A673 (cell line): ENCODE measurements around the gene WDR45B. TPM values are rescaled to one million over a fixed set of nuclear protein-coding genes. Genes with fewer than 3 reads are reported as not detected.

Source experiments
- BruUV-seq: library from RNA; stranded (reverse); fragments of 400-500 nt; replicated peaks from 2 replicates; lab custom pipeline; 2021; lab: Mats Ljungman, UMichigan
- CTCF ChIA-PET: fragments of 300-600 bp; sonication (Branson Sonifier 250); formaldehyde crosslinking; loops from one replicate; lab custom pipeline; 2022; ENCODE audit warnings: antibody characterized with exemption; lab: Charles Lee
- POLR2A ChIA-PET: fragments of 300-600 bp; sonication (Branson Sonifier 250); formaldehyde crosslinking; loops from one replicate; lab custom pipeline; 2022; ENCODE audit warnings: antibody characterized with exemption; ENCODE audit not compliant: low non-redundant PET; lab: Charles Lee
- DNase-seq: peaks from one replicate; pipeline ENCODE4 v3.0.0-alpha.2; 2015; ENCODE audit warnings: low spot score
- H3K27ac ChIP-seq: fragments of 200-600 bp; sonication (generic); 2 replicates; pipeline ENCODE4 v1.5.1; 2016; ENCODE audit warnings: mixed run types, low read depth, mild to moderate bottlenecking, mixed read lengths, antibody characterized with exemption, low read length; ENCODE audit not compliant: poor library complexity, severe bottlenecking
- H3K27me3 ChIP-seq: fragments of 200-600 bp; sonication (generic); replicated peaks from 2 replicates; pipeline ENCODE4 v1.6.1; 2017; ENCODE audit warnings: mixed run types, low read depth, mild to moderate bottlenecking, mixed read lengths, antibody characterized with exemption, low read length; ENCODE audit not compliant: insufficient read depth, poor library complexity
- H3K36me3 ChIP-seq: fragments of 200-600 bp; sonication (generic); 2 replicates; pipeline ENCODE4 v1.6.1; 2016; ENCODE audit warnings: mixed run types, mild to moderate bottlenecking, mixed read lengths, antibody characterized with exemption, low read length; ENCODE audit not compliant: insufficient read depth, poor library complexity, severe bottlenecking
- H3K4me1 ChIP-seq: fragments of 200-600 bp; sonication (generic); 2 replicates; pipeline ENCODE4 v1.6.1; 2017; ENCODE audit warnings: mixed run types, mild to moderate bottlenecking, mixed read lengths, antibody characterized with exemption, low read length; ENCODE audit not compliant: insufficient read depth, poor library complexity, severe bottlenecking
- H3K4me3 ChIP-seq: fragments of 200-600 bp; sonication (generic); 2 replicates; pipeline ENCODE4 v1.5.1; 2016; ENCODE audit warnings: low read depth, mixed run types, mild to moderate bottlenecking, mixed read lengths, low read length; ENCODE audit not compliant: poor library complexity, severe bottlenecking
- H3K9me3 ChIP-seq: fragments of 200-600 bp; sonication (generic); 2 replicates; pipeline ENCODE4 v1.6.1; 2016; ENCODE audit warnings: mixed run types, low read depth, mild to moderate bottlenecking, mixed read lengths, antibody characterized with exemption, low read length; ENCODE audit not compliant: poor library complexity, severe bottlenecking
- CTCF ChIP-seq: fragments of 300-800, 200-600 bp; sonication (generic); conservative IDR thresholded peaks from 2 replicates; pipeline ENCODE4 v1.5.1; 2017; ENCODE audit warnings: low read depth, mild to moderate bottlenecking, antibody characterized with exemption, low read length, moderate library complexity, mixed read lengths
- EZH2 ChIP-seq: fragments of 200-600 bp; sonication (generic); IDR thresholded peaks from 2 replicates; pipeline ENCODE4 v1.6.1; 2017; ENCODE audit warnings: borderline replicate concordance, low read depth, mild to moderate bottlenecking, mixed read lengths, antibody characterized with exemption, low read length; ENCODE audit not compliant: poor library complexity, severe bottlenecking
- intact Hi-C: fragments of 100-400 bp; cut with micrococcal nuclease; formaldehyde crosslinking; loops from one replicate; pipeline ENCODE4 v1.10.0; 2022; ENCODE audit not compliant: unreplicated experiment
- total RNA-seq: library from RNA; stranded (reverse); gene quantifications from 2 replicates; pipeline ENCODE4 v1.2.3, GENCODE V29; 2021

The WDR45B gene
- total RNA-seq, 1 experiment from 2014 or later = 73.0 TPM

- intact Hi-C loops = no loop called here
- BruUV-seq = no TSS peak
- Histone ChIP-seq H3K4me1 (peaks cover 3% of the 10 kb centered on the region), H3K36me3 (no peaks in the 10 kb centered on the region), H3K27me3 (no peaks in the 10 kb centered on the region), H3K4me3 (no peak overlapping the region), H3K9me3 (peaks cover 11% of the 10 kb centered on the region), H3K27ac (no peak overlapping the region)
- CTCF ChIA-PET = interaction anchor here (0.7 kb wide), 1 partner anchor 164 kb away, joined by 6 read pairs; the partner anchor contains the start of gene FOXK2
- no peak for DNase-seq
- POLR2A ChIA-PET = no interaction called here
- TF ChIP-seq CTCF (no peak), EZH2 (no peak)
Observed at GRCh38 chr17:82683534-82683933, 35.3 kb upstream of the WDR45B start.

- BruUV-seq = no TSS peak
- intact Hi-C loops = no loop called here
- Histone ChIP-seq H3K4me3 (no peak overlapping the region), H3K27ac (no peak overlapping the region), H3K9me3 (peaks cover 11% of the 10 kb centered on the region), H3K4me1 (no peaks in the 10 kb centered on the region), H3K36me3 (no peaks in the 10 kb centered on the region), H3K27me3 (no peaks in the 10 kb centered on the region)
- CTCF ChIA-PET = no interaction called here
- POLR2A ChIA-PET = no interaction called here
- TF ChIP-seq EZH2 (no peak), CTCF (no peak)
- DNase-seq = no peak
Observed at GRCh38 chr17:82681547-82681946, 33.3 kb upstream of the WDR45B start.

GRCh38 chr17:82679586-82680465 is 31.6 kb upstream of the WDR45B start:
- intact Hi-C loops = no loop called here
- H3K4me3 ChIP-seq = no peak overlapping the region
- no TSS peak for BruUV-seq
- peaks cover 11% of the 10 kb centered on the region for H3K9me3 ChIP-seq
- H3K27ac ChIP-seq = no peak overlapping the region
- ChIA-PET POLR2A (no interaction called here), CTCF (no interaction called here)
- no peaks in the 10 kb centered on the region for H3K36me3 ChIP-seq
- no peaks in the 10 kb centered on the region for H3K27me3 ChIP-seq
- no peak for DNase-seq
- TF ChIP-seq EZH2 (no peak), CTCF (no peak)
- H3K4me1 ChIP-seq = no peaks in the 10 kb centered on the region
